GM12878 (cell line): ENCODE data around the gene ICAM2. TPM values are rescaled to one million over a fixed set of nuclear protein-coding genes. Genes with fewer than 3 reads are reported as not detected.

ENCODE experiments used
- ATAC-seq: fragments of 200-7000 bp; cut with Tn5 transposase; 3 replicates; pipeline ENCODE4 v1.9.1; 2020; ENCODE audit warnings: mild to moderate bottlenecking, moderate library complexity
- BruUV-seq: library from RNA; stranded (reverse); fragments of 400-500 nt; replicated peaks from 2 replicates; lab custom pipeline; 2021; lab: Mats Ljungman, UMichigan
- CTCF ChIA-PET: fragments of 300-600 bp; sonication (Branson Sonifier 250); formaldehyde crosslinking; extraction: SDS; loops from one replicate; lab custom pipeline; 2021; ENCODE audit warnings: inconsistent platforms; lab: Yijun Ruan, JAX
- POLR2A ChIA-PET: fragments of 350-600 bp; formaldehyde crosslinking; extraction: SDS; loops from one replicate; lab custom pipeline; 2021; ENCODE audit warnings: inconsistent platforms; lab: Charles Lee
- RAD21 ChIA-PET: fragments of 300-600 bp; sonication (Branson Sonifier 250); formaldehyde crosslinking; loops from one replicate; lab custom pipeline; 2023; ENCODE audit warnings: antibody characterized with exemption; ENCODE audit not compliant: unreplicated experiment; lab: Charles Lee
- SMC1A ChIA-PET: fragments of 300-600 bp; sonication (Branson Sonifier 250); formaldehyde crosslinking; loops from one replicate; lab custom pipeline; 2023; ENCODE audit not compliant: unreplicated experiment, uncharacterized antibody; lab: Charles Lee
- DNase-seq: peaks from one replicate; pipeline ENCODE4 v3.0.0-alpha.2; 2011; ENCODE audit warnings: low read depth, low spot score
- FAIRE-seq: peaks from 3 replicates; lab custom pipeline; 2011; peaks lifted over from hg19 to GRCh38; lab: Jason Lieb, UNC
- H2AFZ ChIP-seq: 2 replicates; pipeline ENCODE4 v1.6.0; 2011; ENCODE audit warnings: low read depth, low read length, control low read depth; ENCODE audit not compliant: control insufficient read depth
- H3K27ac ChIP-seq: 2 replicates; pipeline ENCODE4 v1.5.1; 2011; ENCODE audit warnings: control low read depth; ENCODE audit not compliant: control insufficient read depth, insufficient read depth
- H3K27me3 ChIP-seq, 2 experiments: replicated peaks in 1 of 2; 2 replicates each; pipeline versions ENCODE4 v1.6.0 to v1.6.1; 2011; ENCODE audit warnings: low read length in 1 of 2; ENCODE audit not compliant: control insufficient read depth in 2 of 2, insufficient read depth in 2 of 2
- H3K36me3 ChIP-seq, 2 experiments: 2 replicates each; pipeline ENCODE4 v1.5.1; 2011; ENCODE audit warnings: low read length in 1 of 2; ENCODE audit not compliant: control insufficient read depth in 2 of 2, insufficient read depth in 2 of 2
- H3K4me1 ChIP-seq: 2 replicates; pipeline ENCODE4 v1.6.1; 2011; ENCODE audit warnings: mild to moderate bottlenecking, low read length, moderate library complexity, mixed read lengths; ENCODE audit not compliant: control insufficient read depth, insufficient read depth
- H3K4me2 ChIP-seq: 2 replicates; pipeline ENCODE4 v1.6.0; 2011; ENCODE audit warnings: control low read depth; ENCODE audit not compliant: control insufficient read depth, insufficient read depth
- H3K4me3 ChIP-seq: fragments of 200-600 bp; sonication (generic); 2 replicates; pipeline ENCODE4 v1.5.1; 2016
- H3K79me2 ChIP-seq: 2 replicates; pipeline ENCODE4 v1.6.0; 2011; ENCODE audit warnings: low read length; ENCODE audit not compliant: control insufficient read depth, insufficient read depth
- H3K9ac ChIP-seq: 2 replicates; pipeline ENCODE4 v1.8.0; 2011; ENCODE audit warnings: low read length, control low read depth, mixed read lengths; ENCODE audit not compliant: control insufficient read depth, insufficient read depth
- H3K9me3 ChIP-seq: replicated peaks from 3 replicates; pipeline ENCODE4 v1.5.1; 2011; ENCODE audit warnings: mild to moderate bottlenecking, low read length; ENCODE audit not compliant: control insufficient read depth, insufficient read depth
- H4K20me1 ChIP-seq: 2 replicates; pipeline ENCODE4 v1.6.0; 2011; ENCODE audit not compliant: control insufficient read depth, insufficient read depth
- BRCA1 ChIP-seq: IDR thresholded peaks from 2 replicates; pipeline ENCODE4 v1.6.1; 2011; ENCODE audit warnings: low read depth, low read length, improper control_type of control experiment
- CHD2 ChIP-seq: IDR thresholded peaks from 2 replicates; pipeline ENCODE4 v1.6.1; 2011; ENCODE audit warnings: low read depth, low read length, improper control_type of control experiment, borderline replicate concordance
- HDAC6 ChIP-seq: fragments of 200-600 bp; sonication (generic); IDR thresholded peaks from one replicate; pipeline ENCODE4 v1.8.0; 2017; ENCODE audit warnings: antibody characterized with exemption; ENCODE audit not compliant: unreplicated experiment
- MEF2B ChIP-seq: fragments of 450-650 bp; IDR thresholded peaks from 2 replicates; pipeline ENCODE4 v1.6.1; 2018; ENCODE audit warnings: mild to moderate bottlenecking, moderate library complexity; ENCODE audit not compliant: partially characterized antibody, poor library complexity, severe bottlenecking
- MTA3 ChIP-seq: IDR thresholded peaks from 2 replicates; pipeline ENCODE4 v1.6.1; 2012; ENCODE audit warnings: low read length, inconsistent platforms, borderline replicate concordance
- NRF1 ChIP-seq: conservative IDR thresholded peaks from 2 replicates; pipeline ENCODE4 v1.6.1; 2011; ENCODE audit warnings: mild to moderate bottlenecking, low read depth, low read length, improper control_type of control experiment
- PBX3 ChIP-seq: IDR thresholded peaks from 2 replicates; pipeline ENCODE4 v1.6.1; 2011; ENCODE audit warnings: mild to moderate bottlenecking, low read depth, low read length, moderate library complexity; ENCODE audit not compliant: insufficient replicate concordance
- POLR2A ChIP-seq: IDR thresholded peaks from 2 replicates; pipeline ENCODE4 v1.6.1; 2011; ENCODE audit warnings: low read depth, mild to moderate bottlenecking, low read length
- POLR2AphosphoS2 ChIP-seq: IDR thresholded peaks from 2 replicates; pipeline ENCODE4 v1.6.1; 2011; ENCODE audit warnings: low read depth, mild to moderate bottlenecking, low read length, improper control_type of control experiment, moderate library complexity
- RAD51 ChIP-seq: fragments of 450-650 bp; IDR thresholded peaks from 2 replicates; pipeline ENCODE4 v1.6.1; 2016; ENCODE audit warnings: moderate library complexity, mild to moderate bottlenecking, inconsistent platforms
- SIN3A ChIP-seq: IDR thresholded peaks from 2 replicates; pipeline ENCODE4 v1.6.1; 2012; ENCODE audit warnings: low read depth, low read length, improper control_type of control experiment
- STAT3 ChIP-seq: IDR thresholded peaks from 2 replicates; pipeline ENCODE4 v1.6.1; 2011; ENCODE audit warnings: low read depth, low read length, improper control_type of control experiment
- TCF3 ChIP-seq: IDR thresholded peaks from 2 replicates; pipeline ENCODE4 v1.6.1; 2012; ENCODE audit warnings: low read depth, mild to moderate bottlenecking, low read length, borderline replicate concordance; ENCODE audit not compliant: insufficient read depth
- ZBTB4 ChIP-seq: fragments of 450-650 bp; formaldehyde crosslinking; IDR thresholded peaks from 2 replicates; pipeline ENCODE4 v1.4.0; 2022; ENCODE audit warnings: mild to moderate bottlenecking, moderate library complexity
- WGBS: methylation state at CpG from one replicate; pipeline ENCODE4 v1.1.6; 2016; ENCODE audit warnings: low lambda C conversion rate; ENCODE audit not compliant: insufficient replicate concordance, insufficient coverage; ENCODE audit errors: missing lambda C conversion rate; 5-methylcytosine and 5-hydroxymethylcytosine counted together
- in situ Hi-C: fragments of 300-500 bp; cut with MboI; formaldehyde crosslinking; loops from 9 replicates; pipeline ENCODE4 v1.14.3; 2018; ENCODE audit warnings: mixed read lengths
- intact Hi-C: fragments of 100-400 bp; cut with micrococcal nuclease; formaldehyde crosslinking; loops from one replicate; pipeline ENCODE4 v1.14.2; 2022; ENCODE audit not compliant: unreplicated experiment
- polyA plus RNA-seq, 11 experiments: library from polyadenylated mRNA; depleted of rRNA in 4 of 11; unstranded in 6 of 11; stranded (reverse) in 5 of 11; fragments of >200 nt; fragmentation: Nextera tagmentation in 4 of 11; fragmentation: Illumina TruSeq in 1 of 11; extraction: Ambion mirVana in 4 of 11; extraction: Trizol in 1 of 11; gene quantifications; 1 replicate in 1 of 11; 2 replicates in 10 of 11; pipeline versions ENCODE4 v1.2.1 to v1.2.3, GENCODE V29; 2011 to 2016; ENCODE audit warnings: inconsistent platforms in 2 of 11, missing spikeins in 2 of 11, low read depth in 1 of 11
- total RNA-seq, 4 experiments: library from RNA; depleted of rRNA in 3 of 4; stranded (reverse); fragments of >200 nt in 3 of 4; fragmentation: Illumina TruSeq in 1 of 4; extraction: Trizol in 1 of 4; gene quantifications; 2 replicates each; pipeline versions ENCODE4 v1.2.1 to v1.2.3, GENCODE V29; 2013 to 2021
- TF ChIP-seq, protein P1 (sequence below): fragments of 450-650 bp; formaldehyde crosslinking; IDR thresholded peaks from 2 replicates; pipeline ENCODE4 v1.5.0; 2022; ENCODE audit warnings: mild to moderate bottlenecking, missing genetic modification characterization

ICAM2 gene
- total and polyA plus RNA-seq, 10 of the 15 experiments (the other 5 are each of a cell fraction or from before 2014, with no cell fraction given) = 23.6 to 108 (median 58.1) TPM

DNA sequence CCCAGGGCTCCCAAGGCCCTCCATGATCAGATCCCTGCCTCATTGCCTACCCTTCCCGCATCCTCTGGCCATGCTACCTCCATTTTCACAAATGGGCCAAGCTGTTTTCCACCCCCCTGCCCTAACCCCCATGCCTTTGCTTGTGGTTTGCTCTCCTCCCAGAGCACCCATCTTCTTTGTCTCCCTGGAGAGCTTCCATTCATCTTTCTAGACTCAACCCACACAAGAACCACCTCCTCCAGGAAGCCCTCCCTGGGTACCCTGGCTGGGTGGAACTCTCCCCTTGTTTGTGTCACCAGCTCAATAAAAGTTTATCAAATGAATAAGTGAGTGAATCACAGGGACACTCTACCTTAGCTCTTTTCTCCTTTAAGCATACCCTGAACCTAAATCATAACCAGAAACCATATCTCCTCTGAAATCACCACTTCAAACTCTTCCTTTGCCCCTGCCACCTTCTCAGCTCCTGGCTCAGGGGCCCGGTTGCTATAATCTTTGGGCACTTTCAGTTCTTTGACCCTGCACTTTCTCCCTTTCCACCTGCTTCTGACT, 44.8 kb downstream of the ICAM2 start (continued):
- TF ChIP-seq, protein P1, sequence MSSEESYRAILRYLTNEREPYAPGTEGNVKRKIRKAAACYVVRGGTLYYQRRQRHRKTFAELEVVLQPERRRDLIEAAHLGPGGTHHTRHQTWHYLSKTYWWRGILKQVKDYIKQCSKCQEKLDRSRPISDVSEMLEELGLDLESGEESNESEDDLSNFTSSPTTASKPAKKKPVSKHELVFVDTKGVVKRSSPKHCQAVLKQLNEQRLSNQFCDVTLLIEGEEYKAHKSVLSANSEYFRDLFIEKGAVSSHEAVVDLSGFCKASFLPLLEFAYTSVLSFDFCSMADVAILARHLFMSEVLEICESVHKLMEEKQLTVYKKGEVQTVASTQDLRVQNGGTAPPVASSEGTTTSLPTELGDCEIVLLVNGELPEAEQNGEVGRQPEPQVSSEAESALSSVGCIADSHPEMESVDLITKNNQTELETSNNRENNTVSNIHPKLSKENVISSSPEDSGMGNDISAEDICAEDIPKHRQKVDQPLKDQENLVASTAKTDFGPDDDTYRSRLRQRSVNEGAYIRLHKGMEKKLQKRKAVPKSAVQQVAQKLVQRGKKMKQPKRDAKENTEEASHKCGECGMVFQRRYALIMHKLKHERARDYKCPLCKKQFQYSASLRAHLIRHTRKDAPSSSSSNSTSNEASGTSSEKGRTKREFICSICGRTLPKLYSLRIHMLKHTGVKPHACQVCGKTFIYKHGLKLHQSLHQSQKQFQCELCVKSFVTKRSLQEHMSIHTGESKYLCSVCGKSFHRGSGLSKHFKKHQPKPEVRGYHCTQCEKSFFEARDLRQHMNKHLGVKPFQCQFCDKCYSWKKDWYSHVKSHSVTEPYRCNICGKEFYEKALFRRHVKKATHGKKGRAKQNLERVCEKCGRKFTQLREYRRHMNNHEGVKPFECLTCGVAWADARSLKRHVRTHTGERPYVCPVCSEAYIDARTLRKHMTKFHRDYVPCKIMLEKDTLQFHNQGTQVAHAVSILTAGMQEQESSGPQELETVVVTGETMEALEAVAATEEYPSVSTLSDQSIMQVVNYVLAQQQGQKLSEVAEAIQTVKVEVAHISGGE (CRISPR knock-in tag) = no peak
- TF ChIP-seq NRF1 = no peak
- TF ChIP-seq BRCA1 = no peak
- TF ChIP-seq PBX3 = no peak

- CTCF ChIA-PET = interaction anchor here (1.2 to 3.6 kb wide), 6 partner anchors 17 to 86 kb away, joined by 3 to 18 read pairs (median 4); partner anchors contain the start of gene GH1
- Histone ChIP-seq H2AFZ (no peak overlapping the region), H3K4me1 (no peaks in the 10 kb centered on the region), H3K27ac (no peak overlapping the region), H3K9me3 (no peaks in the 10 kb centered on the region), H3K4me3 (no peak overlapping the region), H3K4me2 (no peak overlapping the region), H4K20me1 (no peaks in the 10 kb centered on the region), H3K36me3 (no peaks in the 10 kb centered on the region), H3K79me2 (no peaks in the 10 kb centered on the region), H3K27me3 (peaks cover 0 to 2% of the 10 kb centered on the region in 2 experiments; a peak in 1 of 4 replicates), H3K9ac (no peak overlapping the region)
- FAIRE-seq = no peak
- POLR2A ChIA-PET = no interaction called here
- WGBS = 47% methylated on average over 10 of the region's 10 CpGs
- SMC1A ChIA-PET = no interaction called here
- intact Hi-C loops (no loop called here), in situ Hi-C loops (no loop called here)
- RAD21 ChIA-PET = interaction anchor here (1.0 to 1.1 kb wide), 2 partner anchors 28 to 51 kb away, joined by 3 read pairs; no protein-coding TSS in a partner anchor
- DNase-seq = no peak
- no TSS peak for BruUV-seq
- ATAC-seq = no peak
- TF ChIP-seq CHD2 = no peak
- TF ChIP-seq MTA3 = no peak
- no peak for TF ChIP-seq HDAC6
- TF ChIP-seq SIN3A = no peak
- TF ChIP-seq MEF2B = no peak
- no peak for TF ChIP-seq POLR2AphosphoS2
- TF ChIP-seq ZBTB4 (CRISPR knock-in tag) = no peak
- no peak for TF ChIP-seq TCF3
- no peak for TF ChIP-seq STAT3
- TF ChIP-seq POLR2A = no peak
- TF ChIP-seq RAD51 = no peak
These were observed 45.7 kb downstream of the ICAM2 start for GRCh38 chr17:63974594-63975192.
